ENCODE measurements around the gene EPB41. TPM values are rescaled to one million over a fixed set of nuclear protein-coding genes. Genes with fewer than 3 reads are reported as not detected.

Gene EPB41
- total RNA-seq, 2 experiments from 2014 or later = 138 to 145 TPM

DNA sequence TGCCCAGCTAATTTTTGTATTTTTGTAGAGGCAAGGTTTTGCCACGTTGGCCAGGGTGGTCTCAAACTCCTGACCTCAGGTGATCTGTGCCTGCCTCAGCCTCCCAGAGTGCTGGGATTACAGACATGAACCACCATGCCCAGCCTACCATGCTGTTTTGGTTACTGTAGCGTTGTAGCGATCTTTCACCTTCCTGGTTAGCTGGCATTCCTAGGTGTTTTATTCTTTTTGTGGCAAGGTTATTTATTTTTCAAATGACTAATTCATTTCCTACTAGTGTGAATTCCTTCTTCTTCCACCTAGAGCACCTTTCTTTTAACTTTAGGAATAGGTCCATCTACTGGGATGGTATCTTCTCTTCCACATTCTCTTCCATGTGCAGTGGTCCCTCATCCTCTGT is 180.1 kb downstream of the EPB41 start:
- POLR2A ChIA-PET = no interaction called here
- CTCF ChIA-PET = no interaction called here
- intact Hi-C loops (cut with DNase I, micrococcal nuclease) = no loop called here
- Mint-ChIP-seq H3K36me3 (ENCODE audit: low read depth) (peaks cover 95% of the 10 kb centered on the region), H3K4me1 (ENCODE audit: low read depth) (no peaks in the 10 kb centered on the region), H3K9me3 (no peaks in the 10 kb centered on the region), H3K27ac (no peak overlapping the region), H3K4me3 (no peak overlapping the region), H3K27me3 (no peaks in the 10 kb centered on the region)
- Histone ChIP-seq H3K4me1 (ENCODE audit: insufficient read depth, low read length) (no peaks in the 10 kb centered on the region), H3K36me3 (ENCODE audit: insufficient read depth, low read length) (peaks cover 76% of the 10 kb centered on the region), H3K27me3 (ENCODE audit: control insufficient read depth in 1 of 2, insufficient read depth in 2 of 2, low read length in 2 of 2) (no peaks in the 10 kb centered on the region), H3K9me3 (ENCODE audit: control insufficient read depth in 1 of 2, insufficient read depth in 1 of 2, low read length in 2 of 2) (peaks cover 0 to 4% of the 10 kb centered on the region in 2 experiments), H3K4me3 (ENCODE audit: low read length) (no peak overlapping the region), H3K27ac (ENCODE audit: low read depth in 1 of 2, low read length in 2 of 2) (no peak overlapping the region)
- no peak for DNase-seq
- ATAC-seq (ENCODE audit: poor library complexity) = no peak
- TF ChIP-seq, protein P1, sequence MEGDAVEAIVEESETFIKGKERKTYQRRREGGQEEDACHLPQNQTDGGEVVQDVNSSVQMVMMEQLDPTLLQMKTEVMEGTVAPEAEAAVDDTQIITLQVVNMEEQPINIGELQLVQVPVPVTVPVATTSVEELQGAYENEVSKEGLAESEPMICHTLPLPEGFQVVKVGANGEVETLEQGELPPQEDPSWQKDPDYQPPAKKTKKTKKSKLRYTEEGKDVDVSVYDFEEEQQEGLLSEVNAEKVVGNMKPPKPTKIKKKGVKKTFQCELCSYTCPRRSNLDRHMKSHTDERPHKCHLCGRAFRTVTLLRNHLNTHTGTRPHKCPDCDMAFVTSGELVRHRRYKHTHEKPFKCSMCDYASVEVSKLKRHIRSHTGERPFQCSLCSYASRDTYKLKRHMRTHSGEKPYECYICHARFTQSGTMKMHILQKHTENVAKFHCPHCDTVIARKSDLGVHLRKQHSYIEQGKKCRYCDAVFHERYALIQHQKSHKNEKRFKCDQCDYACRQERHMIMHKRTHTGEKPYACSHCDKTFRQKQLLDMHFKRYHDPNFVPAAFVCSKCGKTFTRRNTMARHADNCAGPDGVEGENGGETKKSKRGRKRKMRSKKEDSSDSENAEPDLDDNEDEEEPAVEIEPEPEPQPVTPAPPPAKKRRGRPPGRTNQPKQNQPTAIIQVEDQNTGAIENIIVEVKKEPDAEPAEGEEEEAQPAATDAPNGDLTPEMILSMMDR (IDR thresholded peaks at IDR 0.05) = no peak

DNA sequence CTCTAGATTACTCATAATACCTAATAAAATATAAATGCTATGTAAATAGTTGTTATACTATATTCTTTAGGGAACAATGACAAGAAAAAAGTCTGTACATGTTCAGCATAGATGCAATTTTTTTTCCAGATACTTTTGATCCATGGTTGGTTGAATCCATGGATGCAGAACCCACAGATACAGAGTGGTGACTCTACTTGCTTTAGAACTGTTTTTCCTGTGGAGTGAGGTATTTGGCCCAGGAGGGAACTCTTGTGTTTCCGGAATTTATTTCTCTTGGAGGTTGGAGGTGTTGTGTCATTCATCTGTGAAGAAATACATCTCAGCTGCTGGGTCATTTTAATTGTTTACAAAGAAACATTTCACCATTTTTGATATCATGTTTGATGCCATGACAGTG is 180.6 kb downstream of the EPB41 start:
- peaks cover 0 to 4% of the 10 kb centered on the region in 2 experiments for H3K9me3 ChIP-seq (ENCODE audit: control insufficient read depth in 1 of 2, insufficient read depth in 1 of 2, low read length in 2 of 2)
- ATAC-seq (ENCODE audit: poor library complexity) = no peak
- H3K27ac Mint-ChIP-seq = no peak overlapping the region
- no peaks in the 10 kb centered on the region for H3K27me3 Mint-ChIP-seq
- H3K9me3 Mint-ChIP-seq = no peaks in the 10 kb centered on the region
- no peaks in the 10 kb centered on the region for H3K4me1 Mint-ChIP-seq (ENCODE audit: low read depth)
- H3K36me3 ChIP-seq (ENCODE audit: insufficient read depth, low read length) = peaks cover 77% of the 10 kb centered on the region
- DNase-seq = no peak
- CTCF ChIA-PET = no interaction called here
- peaks cover 95% of the 10 kb centered on the region for H3K36me3 Mint-ChIP-seq (ENCODE audit: low read depth)
- H3K4me3 Mint-ChIP-seq = no peak overlapping the region
- POLR2A ChIA-PET = no interaction called here
- intact Hi-C loops (cut with DNase I, micrococcal nuclease) = no loop called here
- no peak overlapping the region for H3K27ac ChIP-seq (ENCODE audit: low read depth in 1 of 2, low read length in 2 of 2)
- no peaks in the 10 kb centered on the region for H3K27me3 ChIP-seq (ENCODE audit: control insufficient read depth in 1 of 2, insufficient read depth in 2 of 2, low read length in 2 of 2)
- TF ChIP-seq, protein P1 (IDR thresholded peaks at IDR 0.05) = no peak
- H3K4me3 ChIP-seq (ENCODE audit: low read length) = no peak overlapping the region
- H3K4me1 ChIP-seq (ENCODE audit: insufficient read depth, low read length) = no peaks in the 10 kb centered on the region

DNA sequence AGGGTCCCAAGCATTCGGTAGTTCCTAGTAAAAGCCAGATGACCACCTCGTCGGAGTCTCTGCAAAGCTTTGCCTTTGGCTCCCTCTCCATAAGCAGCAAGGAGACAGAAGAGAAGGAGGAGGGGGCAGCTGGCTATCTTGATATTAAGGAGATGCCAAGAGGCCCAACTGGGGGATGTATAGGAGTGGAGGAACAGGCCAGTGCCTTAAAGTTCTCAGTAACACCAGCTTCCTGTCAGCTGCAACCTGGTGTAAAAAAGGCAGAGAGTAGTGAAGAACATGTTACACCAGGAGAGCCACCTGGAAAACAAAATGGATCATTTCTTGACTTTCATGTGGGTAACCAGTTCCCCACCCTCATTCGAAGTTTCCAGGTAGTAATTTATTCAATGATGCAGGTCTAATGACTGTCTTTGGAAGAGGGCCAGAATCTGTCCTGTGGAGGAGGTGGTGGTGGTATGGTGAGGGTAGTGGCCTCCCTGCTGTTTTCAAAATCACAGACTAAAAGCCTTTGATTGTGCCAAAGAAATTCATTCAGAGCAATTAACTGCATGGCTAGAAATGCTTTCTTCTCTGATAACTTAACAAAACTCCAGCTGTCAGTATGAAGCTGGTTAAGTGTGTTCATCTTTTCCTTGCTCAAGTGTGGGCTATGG is 182.0 kb downstream of the EPB41 start:
- Histone ChIP-seq H3K27me3 (ENCODE audit: control insufficient read depth in 1 of 2, insufficient read depth in 2 of 2, low read length in 2 of 2) (no peaks in the 10 kb centered on the region), H3K9me3 (ENCODE audit: control insufficient read depth in 1 of 2, insufficient read depth in 1 of 2, low read length in 2 of 2) (peaks cover 0 to 4% of the 10 kb centered on the region in 2 experiments), H3K36me3 (ENCODE audit: insufficient read depth, low read length) (peaks cover 81% of the 10 kb centered on the region), H3K27ac (ENCODE audit: low read depth in 1 of 2, low read length in 2 of 2) (no peak overlapping the region), H3K4me3 (ENCODE audit: low read length) (no peak overlapping the region), H3K4me1 (ENCODE audit: insufficient read depth, low read length) (no peaks in the 10 kb centered on the region)
- ChIA-PET POLR2A (no interaction called here), CTCF (no interaction called here)
- intact Hi-C loops (cut with DNase I, micrococcal nuclease) = no loop called here
- TF ChIP-seq, protein P1 (IDR thresholded peaks at IDR 0.05) = no peak
- Mint-ChIP-seq H3K4me1 (ENCODE audit: low read depth) (no peaks in the 10 kb centered on the region), H3K36me3 (ENCODE audit: low read depth) (peaks cover 86% of the 10 kb centered on the region), H3K9me3 (no peaks in the 10 kb centered on the region), H3K27me3 (no peaks in the 10 kb centered on the region), H3K27ac (no peak overlapping the region), H3K4me3 (no peak overlapping the region)
- ATAC-seq (ENCODE audit: poor library complexity) (no peak), DNase-seq (no peak)

All from CD4-positive, alpha-beta T cell (primary cell).